HG02798 (cell line): ENCODE results near the gene TMPRSS6.

Experiments
- ATAC-seq: cut with Tn5 transposase; IDR thresholded peaks from one replicate; pipeline ENCODE4 v1.9.1; 2021; ENCODE audit warnings: mild to moderate bottlenecking; ENCODE audit not compliant: unreplicated experiment, poor library complexity

Gene TMPRSS6

GRCh38 chr22:37119872-37120271 is 10.4 kb upstream of the TMPRSS6 start:
- ATAC-seq = no peak

GRCh38 chr22:37118083-37118482 is 8.6 kb upstream of the TMPRSS6 start:
- no peak for ATAC-seq

GRCh38 chr22:37117092-37117491 is 7.6 kb upstream of the TMPRSS6 start:
- no peak for ATAC-seq

GRCh38 chr22:37115032-37115431 is 5.5 kb upstream of the TMPRSS6 start:
- ATAC-seq = no peak

GRCh38 chr22:37113757-37114156 is 4.2 kb upstream of the TMPRSS6 start:
- ATAC-seq = no peak

- no peak for ATAC-seq
These were observed 2.7 kb upstream of the TMPRSS6 start for GRCh38 chr22:37112084-37112728.

GRCh38 chr22:37111156-37111717 is 1.7 kb upstream of the TMPRSS6 start:
- ATAC-seq = no peak

- ATAC-seq = no peak
These were observed 1.5 kb downstream of the TMPRSS6 start for GRCh38 chr22:37107816-37108621.

- ATAC-seq = no peak
These were observed 3.5 kb downstream of the TMPRSS6 start for GRCh38 chr22:37105990-37106389.

GRCh38 chr22:37105154-37105553 is 4.4 kb downstream of the TMPRSS6 start:
- no peak for ATAC-seq

GRCh38 chr22:37103656-37104452 is 5.7 kb downstream of the TMPRSS6 start:
- no peak for ATAC-seq

- no peak for ATAC-seq
These were observed 6.4 kb downstream of the TMPRSS6 start for GRCh38 chr22:37103151-37103550.

- ATAC-seq = no peak
These were observed 8.0 kb downstream of the TMPRSS6 start for GRCh38 chr22:37101311-37102066.

- no peak for ATAC-seq
These were observed 8.9 kb downstream of the TMPRSS6 start for GRCh38 chr22:37100589-37101127.

- ATAC-seq = no peak
These were observed 10.4 kb downstream of the TMPRSS6 start for GRCh38 chr22:37098976-37099591.

GRCh38 chr22:37097346-37097745 is 12.2 kb downstream of the TMPRSS6 start:
- no peak for ATAC-seq

- ATAC-seq = no peak
These were observed 14.4 kb downstream of the TMPRSS6 start for GRCh38 chr22:37095113-37095512.

- ATAC-seq = no peak
These were observed 15.3 kb downstream of the TMPRSS6 start for GRCh38 chr22:37094239-37094638.

- no peak for ATAC-seq
These were observed 16.5 kb downstream of the TMPRSS6 start for GRCh38 chr22:37092997-37093396.
